Endothelial cell of umbilical vein (primary cell): ENCODE data around the gene HSD17B4. TPM values are rescaled to one million over a fixed set of nuclear protein-coding genes. Genes with fewer than 3 reads are reported as not detected.
"Not testable (repeated sequence)": the region's sequence is repeated elsewhere in the genome, so short reads cannot be mapped to it uniquely, and the experiment has no call there.

Source experiments
- BruUV-seq: library from RNA; stranded (reverse); fragments of 400-500 nt; replicated peaks from 2 replicates; lab custom pipeline; 2021; lab: Mats Ljungman, UMichigan
- CTCF ChIA-PET: fragments of 300-600, 350-600 bp; sonication (Branson Sonifier 250); formaldehyde crosslinking; loops from one replicate; lab custom pipeline; 2021; ENCODE audit warnings: antibody characterized with exemption, inconsistent platforms; lab: Charles Lee
- POLR2A ChIA-PET: fragments of 300-600, 350-600 bp; sonication (Branson Sonifier 250); formaldehyde crosslinking; loops from one replicate; lab custom pipeline; 2021; ENCODE audit warnings: antibody characterized with exemption, inconsistent platforms; lab: Charles Lee
- DNase-seq: peaks from one replicate; pipeline ENCODE4 v3.0.0-alpha.2; 2011; ENCODE audit warnings: low read depth, low spot score
- FAIRE-seq: peaks from 2 replicates; lab custom pipeline; 2011; peaks lifted over from hg19 to GRCh38; lab: Jason Lieb, UNC
- H2AFZ ChIP-seq: 2 replicates; pipeline ENCODE4 v1.6.0; 2012; ENCODE audit warnings: low read depth, low read length, control low read depth, inconsistent platforms
- H3K27ac ChIP-seq: 2 replicates; pipeline ENCODE4 v1.5.1; 2011; ENCODE audit warnings: low read depth, mild to moderate bottlenecking, control low read depth, low read length, moderate library complexity; ENCODE audit not compliant: insufficient read depth
- H3K27me3 ChIP-seq, 2 experiments: 2 replicates each; pipeline versions ENCODE4 v1.6.0 to v1.6.1; 2011; ENCODE audit warnings: low read length in 2 of 2, mixed read lengths in 1 of 2; ENCODE audit not compliant: control insufficient read depth in 2 of 2, insufficient read depth in 2 of 2
- H3K36me3 ChIP-seq, 2 experiments: 2 replicates in 1 of 2; 3 replicates in 1 of 2; pipeline ENCODE4 v1.5.1; 2011; ENCODE audit warnings: low read length in 2 of 2, mild to moderate bottlenecking in 1 of 2, moderate library complexity in 1 of 2; ENCODE audit not compliant: control insufficient read depth in 2 of 2, insufficient read depth in 2 of 2; ENCODE audit errors: extremely low read depth in 1 of 2
- H3K4me1 ChIP-seq: 3 replicates; pipeline ENCODE4 v1.5.1; 2011; ENCODE audit warnings: mild to moderate bottlenecking, low read length; ENCODE audit not compliant: control insufficient read depth, insufficient read depth; ENCODE audit errors: extremely low read depth
- H3K4me2 ChIP-seq: 2 replicates; pipeline ENCODE4 v1.6.1; 2011; ENCODE audit warnings: low read length, control low read depth, mixed read lengths; ENCODE audit not compliant: insufficient read depth
- H3K4me3 ChIP-seq, 3 experiments: fragments of 200-600 bp in 1 of 3; sonication (generic), shearing (Covaris generic) in 1 of 3; replicated peaks in 1 of 3; 2 replicates each; pipeline ENCODE4 v1.5.1; 2011 to 2016; ENCODE audit warnings: control low read depth in 3 of 3, low read length in 3 of 3, mild to moderate bottlenecking in 2 of 3, inconsistent platforms in 1 of 3, low read depth in 1 of 3, moderate library complexity in 1 of 3; ENCODE audit not compliant: insufficient read depth in 1 of 3
- H3K79me2 ChIP-seq: 2 replicates; pipeline ENCODE4 v1.6.0; 2012; ENCODE audit warnings: low read length, inconsistent platforms; ENCODE audit not compliant: control insufficient read depth, insufficient read depth
- H3K9ac ChIP-seq: replicated peaks from 2 replicates; pipeline ENCODE3; 2011; ENCODE audit warnings: low read length, control low read depth; ENCODE audit not compliant: insufficient read depth; ENCODE audit errors: extremely low read depth
- H3K9me1 ChIP-seq: replicated peaks from 3 replicates; pipeline ENCODE4 v1.6.0; 2011; ENCODE audit warnings: mild to moderate bottlenecking, low read length; ENCODE audit not compliant: control insufficient read depth, insufficient read depth; ENCODE audit errors: extremely low read depth
- H3K9me3 ChIP-seq: replicated peaks from 2 replicates; pipeline ENCODE4 v1.5.1; 2012; ENCODE audit warnings: low read length, inconsistent platforms; ENCODE audit not compliant: control insufficient read depth, insufficient read depth
- H4K20me1 ChIP-seq: replicated peaks from 2 replicates; pipeline ENCODE3; 2011; ENCODE audit warnings: mild to moderate bottlenecking, low read length; ENCODE audit not compliant: control insufficient read depth, insufficient read depth; ENCODE audit errors: extremely low read depth
- CTCF ChIP-seq, 2 donors: IDR thresholded peaks; 1 replicate in 1 of 2; 2 replicates in 1 of 2; pipeline ENCODE4 v1.5.1; 2011; ENCODE audit warnings: low read length in 2 of 2, mild to moderate bottlenecking in 2 of 2, moderate library complexity in 2 of 2, control low read depth in 1 of 2, inconsistent platforms in 1 of 2, low read depth in 1 of 2; ENCODE audit not compliant: insufficient read depth in 1 of 2; ENCODE audit errors: extremely low read depth in 1 of 2
- EZH2 ChIP-seq: IDR thresholded peaks from 2 replicates; pipeline ENCODE4 v1.6.1; 2012; ENCODE audit warnings: borderline replicate concordance, low read depth, mild to moderate bottlenecking, moderate library complexity, low read length, inconsistent platforms; ENCODE audit not compliant: severe bottlenecking
- FOS ChIP-seq: IDR thresholded peaks from 2 replicates; pipeline ENCODE4 v1.6.1; 2011; ENCODE audit warnings: mild to moderate bottlenecking, low read length, moderate library complexity, borderline replicate concordance; ENCODE audit not compliant: insufficient read depth
- GATA2 ChIP-seq: IDR thresholded peaks from 2 replicates; pipeline ENCODE4 v1.7.0; 2011; ENCODE audit warnings: low read depth, mild to moderate bottlenecking, moderate library complexity, mixed read lengths, low read length; ENCODE audit not compliant: insufficient read length, insufficient read depth
- JUN ChIP-seq: IDR thresholded peaks from 2 replicates; pipeline ENCODE4 v1.6.1; 2011; ENCODE audit warnings: borderline replicate concordance, low read depth; ENCODE audit not compliant: insufficient read length, insufficient read depth
- MYC ChIP-seq: IDR thresholded peaks from one replicate; pipeline ENCODE4 v1.6.1; 2011; ENCODE audit warnings: mild to moderate bottlenecking, low read depth, low read length
- POLR2A ChIP-seq: IDR thresholded peaks from 2 replicates; pipeline ENCODE4 v1.6.1; 2012; ENCODE audit warnings: low read depth, mild to moderate bottlenecking, control low read depth, low read length
- POLR2AphosphoS5 ChIP-seq: IDR thresholded peaks from 2 replicates; pipeline ENCODE4 v1.6.1; 2012; ENCODE audit warnings: low read depth, mild to moderate bottlenecking, control low read depth, low read length, moderate library complexity; ENCODE audit not compliant: insufficient read depth
- dilution Hi-C: fragments of 300-500 bp; cut with MboI; formaldehyde crosslinking; loops from one replicate; pipeline ENCODE4 v1.15.0; 2019; ENCODE audit warnings: low sequenced_read_pairs; ENCODE audit not compliant: extremely low pct_ligation_motif_present
- intact Hi-C: fragments of 100-400 bp; cut with micrococcal nuclease; formaldehyde crosslinking; loops from one replicate; pipeline ENCODE4 v1.10.0; 2022
- polyA plus RNA-seq, 4 experiments: library from polyadenylated mRNA; depleted of rRNA in 3 of 4; stranded (reverse) in 3 of 4; unstranded in 1 of 4; fragments of >200 nt; gene quantifications; 2 replicates each; pipeline versions ENCODE4 v1.2.1 to v1.2.3, GENCODE V29; 2011 to 2012; ENCODE audit warnings: missing spikeins in 1 of 4
- total RNA-seq: library from RNA; stranded (reverse); gene quantifications from 2 replicates; pipeline ENCODE4 v1.2.3, GENCODE V29; 2021
- TF ChIP-seq, protein P1 (sequence below): IDR thresholded peaks from 2 replicates; pipeline ENCODE4 v1.6.1; 2011; ENCODE audit not compliant: insufficient read depth, insufficient read length

Gene HSD17B4
- total and polyA plus RNA-seq, 2 donors (not counting 3 experiments of a cell fraction or from before 2014, with no cell fraction given) = 91.4 to 124 TPM

GRCh38 chr5:119444643-119445042, 7.7 kb upstream of the HSD17B4 start:
- H4K20me1 ChIP-seq, H3K4me3 ChIP-seq, H3K27ac ChIP-seq, H3K4me2 ChIP-seq, H3K9me3 ChIP-seq, H2AFZ ChIP-seq, H3K79me2 ChIP-seq, H3K9ac ChIP-seq, H3K36me3 ChIP-seq, H3K9me1 ChIP-seq, DNase-seq, POLR2A ChIA-PET, dilution Hi-C loops, intact Hi-C loops, CTCF ChIA-PET, H3K27me3 ChIP-seq, BruUV-seq, FAIRE-seq, H3K4me1 ChIP-seq: not testable (repeated sequence)

DNA sequence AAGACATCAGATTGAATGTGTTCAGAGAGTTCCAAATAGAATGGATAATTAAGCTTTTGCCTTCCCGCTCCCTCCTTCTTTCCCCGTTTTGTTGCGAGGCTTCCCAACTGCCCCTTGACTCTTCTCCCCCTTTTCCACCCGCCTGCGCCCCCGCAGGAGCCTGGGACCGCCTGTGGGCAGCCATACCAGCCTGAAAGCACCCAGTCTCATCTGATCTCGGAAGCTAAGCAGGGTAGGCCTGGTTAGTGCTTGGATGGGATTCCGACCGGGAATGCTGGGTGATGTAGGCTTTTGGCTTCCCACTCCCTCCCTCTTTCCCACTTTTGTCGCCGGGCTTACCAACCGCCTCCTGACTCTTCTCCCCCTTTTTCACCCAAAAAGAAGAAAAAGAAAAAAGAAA, 6.8 kb upstream of the HSD17B4 start:
- DNase-seq (no peak), FAIRE-seq (no peak)
- no peak overlapping the region for H3K4me2 ChIP-seq
- H4K20me1 ChIP-seq = no peaks in the 10 kb centered on the region
- TF ChIP-seq MYC (no peak), POLR2AphosphoS5 (no peak), POLR2A (no peak), FOS (no peak), JUN (no peak), EZH2 (no peak), GATA2 (no peak), CTCF (IDR thresholded peaks at IDR 0.05; ENCODE audit: extremely low read depth in 1 of 2, insufficient read depth in 1 of 2, low read depth in 1 of 2, low read length in 2 of 2) (no peak)
- TF ChIP-seq, protein P1, sequence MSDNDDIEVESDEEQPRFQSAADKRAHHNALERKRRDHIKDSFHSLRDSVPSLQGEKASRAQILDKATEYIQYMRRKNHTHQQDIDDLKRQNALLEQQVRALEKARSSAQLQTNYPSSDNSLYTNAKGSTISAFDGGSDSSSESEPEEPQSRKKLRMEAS = no peak
- H3K4me3 ChIP-seq = no peak overlapping the region
- POLR2A ChIA-PET = no interaction called here
- CTCF ChIA-PET = no interaction called here
- H3K9ac ChIP-seq = no peak overlapping the region
- H3K36me3 ChIP-seq = no peaks in the 10 kb centered on the region
- intact Hi-C loops (no loop called here), dilution Hi-C loops (no loop called here)
- H3K9me1 ChIP-seq = no peaks in the 10 kb centered on the region
- no peaks in the 10 kb centered on the region for H3K4me1 ChIP-seq
- peaks cover 1 to 10% of the 10 kb centered on the region in 2 experiments for H3K27me3 ChIP-seq
- H2AFZ ChIP-seq = no peak overlapping the region
- H3K27ac ChIP-seq = no peak overlapping the region
- no peaks in the 10 kb centered on the region for H3K79me2 ChIP-seq
- BruUV-seq = no TSS peak
- H3K9me3 ChIP-seq = no peaks in the 10 kb centered on the region
